MCF 10A (cell line): Measurements from ENCODE around the gene POFUT2. TPM values are rescaled to one million over a fixed set of nuclear protein-coding genes. Genes with fewer than 3 reads are reported as not detected.

Experiments used
- BruUV-seq: library from RNA; stranded (reverse); fragments of 400-500 nt; replicated peaks from 2 replicates; lab custom pipeline; 2021; lab: Mats Ljungman, UMichigan
- CTCF ChIA-PET: fragments of 300-600 bp; sonication (Branson Sonifier 250); formaldehyde crosslinking; extraction: SDS; loops from one replicate; lab custom pipeline; 2021; ENCODE audit warnings: antibody characterized with exemption, inconsistent platforms; lab: Yijun Ruan, JAX
- POLR2A ChIA-PET: fragments of 300-600, 350-650 bp; sonication (Branson Sonifier 250); formaldehyde crosslinking; extraction: SDS; loops from one replicate; lab custom pipeline; 2020; ENCODE audit warnings: antibody characterized with exemption, inconsistent platforms; lab: Yijun Ruan, JAX
- DNase-seq: peaks from one replicate; pipeline ENCODE4 v3.0.0-alpha.2; 2018; ENCODE audit not compliant: unreplicated experiment
- H3K27ac Mint-ChIP-seq: one replicate; pipeline ENCODE4 v1.8.0; 2022; ENCODE audit warnings: mild to moderate bottlenecking, low read depth, mixed read lengths; ENCODE audit not compliant: unreplicated experiment
- H3K27me3 Mint-ChIP-seq: one replicate; pipeline ENCODE4 v1.8.0; 2022; ENCODE audit warnings: mixed read lengths; ENCODE audit not compliant: insufficient read depth, unreplicated experiment
- H3K36me3 Mint-ChIP-seq: one replicate; pipeline ENCODE4 v1.8.0; 2022; ENCODE audit warnings: mild to moderate bottlenecking, moderate library complexity, mixed read lengths; ENCODE audit not compliant: insufficient read depth, unreplicated experiment
- H3K4me1 Mint-ChIP-seq: one replicate; pipeline ENCODE4 v1.8.0; 2022; ENCODE audit warnings: mixed read lengths; ENCODE audit not compliant: insufficient read depth, unreplicated experiment
- H3K4me3 Mint-ChIP-seq: one replicate; pipeline ENCODE4 v1.8.0; 2022; ENCODE audit warnings: mild to moderate bottlenecking, moderate library complexity, mixed read lengths; ENCODE audit not compliant: unreplicated experiment
- H3K9me3 Mint-ChIP-seq: one replicate; pipeline ENCODE4 v1.8.0; 2022; ENCODE audit warnings: mixed read lengths; ENCODE audit not compliant: unreplicated experiment
- CTCF ChIP-seq: fragments of 200-600 bp; IDR thresholded peaks from one replicate; pipeline ENCODE4 v1.8.0; 2022; ENCODE audit warnings: antibody characterized with exemption, mild to moderate bottlenecking; ENCODE audit not compliant: unreplicated experiment
- intact Hi-C: fragments of 100-400 bp; cut with micrococcal nuclease; formaldehyde crosslinking; loops from 2 replicates; pipeline ENCODE4 v1.14.1; 2022
- total RNA-seq: library from RNA; stranded (reverse); gene quantifications from 2 replicates; pipeline ENCODE4 v1.2.3, GENCODE V29; 2022

The POFUT2 gene
- total RNA-seq, 1 experiment from 2014 or later = 25.2 TPM

- H3K27me3 Mint-ChIP-seq = no peaks in the 10 kb centered on the region
- POLR2A ChIA-PET = interaction anchor here (1.9 kb wide), 1 partner anchor 152 kb away, joined by 15 read pairs; no protein-coding TSS in a partner anchor
- peaks cover 28% of the 10 kb centered on the region for H3K36me3 Mint-ChIP-seq
- H3K4me3 Mint-ChIP-seq = peak overlapping the region; percentile 74
- DNase-seq = no peak
- no peak overlapping the region for H3K27ac Mint-ChIP-seq
- no TSS peak for BruUV-seq
- CTCF ChIA-PET = interaction anchor here (0.6 to 4.1 kb wide), 7 partner anchors 100 to 162 kb away, joined by 3 to 28 read pairs (median 6); no protein-coding TSS in a partner anchor
- H3K4me1 Mint-ChIP-seq = peaks cover 9% of the 10 kb centered on the region
- H3K9me3 Mint-ChIP-seq = no peaks in the 10 kb centered on the region
- intact Hi-C loops = no loop called here
- TF ChIP-seq CTCF = no peak
Observed at GRCh38 chr21:45289134-45289533, 1.4 kb upstream of the POFUT2 start.

GRCh38 chr21:45288441-45288841 is 746 bp upstream of the POFUT2 start:
- no peak for TF ChIP-seq CTCF
- peaks cover 29% of the 10 kb centered on the region for H3K36me3 Mint-ChIP-seq
- H3K4me1 Mint-ChIP-seq = peaks cover 9% of the 10 kb centered on the region
- peak overlapping the region; percentile 31 for H3K27ac Mint-ChIP-seq
- no TSS peak for BruUV-seq
- no peaks in the 10 kb centered on the region for H3K9me3 Mint-ChIP-seq
- peak overlapping the region; percentile 74 for H3K4me3 Mint-ChIP-seq
- no peaks in the 10 kb centered on the region for H3K27me3 Mint-ChIP-seq
- CTCF ChIA-PET = interaction anchor here (1.0 to 4.1 kb wide), 3 partner anchors 84 to 151 kb away, joined by 3 to 28 read pairs (median 12); no protein-coding TSS in a partner anchor
- intact Hi-C loops = no loop called here
- no peak for DNase-seq
- POLR2A ChIA-PET = interaction anchor here (0.5 to 1.9 kb wide), 5 partner anchors 98 to 219 kb away, joined by 3 to 15 read pairs (median 5); no protein-coding TSS in a partner anchor

- intact Hi-C loops = no loop called here
Observed at GRCh38 chr21:45286671-45287437, 841 bp downstream of the POFUT2 start.

More at GRCh38 chr21:45286671-45287437, 841 bp downstream of the POFUT2 start:
- CTCF ChIA-PET = interaction anchor here (0.8 to 4.1 kb wide), 3 partner anchors 147 to 149 kb away, joined by 4 to 28 read pairs (median 5); no protein-coding TSS in a partner anchor
- BruUV-seq = no TSS peak
- no peak for TF ChIP-seq CTCF
- Mint-ChIP-seq H3K4me3 (peak overlapping the region; percentile 74), H3K27me3 (no peaks in the 10 kb centered on the region), H3K4me1 (peaks cover 9% of the 10 kb centered on the region), H3K9me3 (no peaks in the 10 kb centered on the region), H3K27ac (no peak overlapping the region), H3K36me3 (peaks cover 34% of the 10 kb centered on the region)
- DNase-seq = no peak
- POLR2A ChIA-PET = interaction anchor here (1.1 kb wide), 1 partner anchor 9 kb away, joined by 3 read pairs; no protein-coding TSS in a partner anchor
